H9 (cell line): ENCODE data around the gene LRFN2. TPM values are rescaled to one million over a fixed set of nuclear protein-coding genes. Genes with fewer than 3 reads are reported as not detected.
A peak's percentile ranks its signal among the peaks of the same experiment; 100 is the strongest.

Experiments used
- DNase-seq: peaks from one replicate; pipeline ENCODE4 v3.0.0-alpha.2; 2017
- H2AFZ ChIP-seq: one replicate; pipeline ENCODE4 v1.6.1; 2013; ENCODE audit warnings: mild to moderate bottlenecking, low read length, control low read depth, moderate library complexity
- H2AK5ac ChIP-seq: 2 replicates; pipeline ENCODE4 v1.6.1; 2013; ENCODE audit warnings: low read length, control low read depth, mixed read lengths; ENCODE audit not compliant: insufficient read length
- H2BK120ac ChIP-seq: one replicate; pipeline ENCODE4 v1.6.1; 2013; ENCODE audit warnings: low read depth, mild to moderate bottlenecking, low read length, control low read depth, inconsistent platforms; ENCODE audit not compliant: poor library complexity, severe bottlenecking
- H2BK12ac ChIP-seq: 2 replicates; pipeline ENCODE4 v1.6.1; 2013; ENCODE audit warnings: low read length, control low read depth, mixed read lengths, low read depth; ENCODE audit not compliant: insufficient read length
- H2BK15ac ChIP-seq: 2 replicates; pipeline ENCODE4 v1.6.1; 2013; ENCODE audit warnings: low read depth, low read length, control low read depth
- H2BK20ac ChIP-seq: one replicate; pipeline ENCODE4 v1.6.1; 2013; ENCODE audit warnings: low read depth, mild to moderate bottlenecking, low read length, control low read depth, inconsistent platforms; ENCODE audit not compliant: poor library complexity, severe bottlenecking
- H2BK5ac ChIP-seq: 2 replicates; pipeline ENCODE4 v1.6.1; 2013; ENCODE audit warnings: low read length, control low read depth, mixed read lengths; ENCODE audit not compliant: insufficient read length
- H3K14ac ChIP-seq: 2 replicates; pipeline ENCODE4 v1.6.1; 2013; ENCODE audit warnings: low read length, control low read depth; ENCODE audit not compliant: insufficient read depth
- H3K18ac ChIP-seq: 2 replicates; pipeline ENCODE4 v1.6.1; 2013; ENCODE audit warnings: low read depth, mild to moderate bottlenecking, mixed read lengths, low read length, control low read depth; ENCODE audit not compliant: insufficient read length
- H3K23ac ChIP-seq: 2 replicates; pipeline ENCODE4 v1.6.1; 2013; ENCODE audit warnings: low read length, control low read depth, mixed read lengths, low read depth; ENCODE audit not compliant: insufficient read length
- H3K23me2 ChIP-seq: 2 replicates; pipeline ENCODE4 v1.6.1; 2013; ENCODE audit warnings: low read depth, mild to moderate bottlenecking, mixed read lengths, low read length, control low read depth; ENCODE audit not compliant: insufficient read length, poor library complexity, severe bottlenecking
- H3K27ac ChIP-seq: 2 replicates; pipeline ENCODE4 v1.5.1; 2013; ENCODE audit warnings: low read length, control low read depth, mixed read lengths, low read depth; ENCODE audit not compliant: insufficient read length
- H3K27me3 ChIP-seq: 2 replicates; pipeline ENCODE4 v1.6.1; 2013; ENCODE audit warnings: low read length, control low read depth, inconsistent platforms; ENCODE audit not compliant: insufficient read depth
- H3K4ac ChIP-seq: 2 replicates; pipeline ENCODE4 v1.6.1; 2013; ENCODE audit warnings: low read depth, mild to moderate bottlenecking, control low read depth, inconsistent platforms, low read length, moderate library complexity
- H3K4me1 ChIP-seq: 2 replicates; pipeline ENCODE4 v1.6.1; 2013; ENCODE audit warnings: low read length, control low read depth, inconsistent platforms; ENCODE audit not compliant: insufficient read depth
- H3K4me2 ChIP-seq: 2 replicates; pipeline ENCODE4 v1.6.1; 2013; ENCODE audit warnings: low read length, control low read depth, mixed read lengths; ENCODE audit not compliant: insufficient read length, insufficient read depth
- H3K56ac ChIP-seq: 2 replicates; pipeline ENCODE4 v1.6.1; 2013; ENCODE audit warnings: low read depth, mild to moderate bottlenecking, mixed read lengths, low read length, control low read depth; ENCODE audit not compliant: insufficient read length
- H3K79me1 ChIP-seq: 2 replicates; pipeline ENCODE4 v1.6.1; 2013; ENCODE audit warnings: low read depth, mild to moderate bottlenecking, moderate library complexity, low read length, control low read depth, inconsistent platforms; ENCODE audit not compliant: insufficient read depth, poor library complexity, severe bottlenecking
- H3K79me2 ChIP-seq: 2 replicates; pipeline ENCODE4 v1.6.1; 2013; ENCODE audit warnings: low read length, control low read depth, inconsistent platforms; ENCODE audit not compliant: insufficient read depth
- H3K9ac ChIP-seq: 2 replicates; pipeline ENCODE4 v1.6.1; 2013; ENCODE audit warnings: low read length, control low read depth, mixed read lengths; ENCODE audit not compliant: insufficient read length; ENCODE audit errors: extremely low read depth
- H3K9me3 ChIP-seq: one replicate; pipeline ENCODE4 v1.6.1; 2013; ENCODE audit warnings: low read depth, low read length, inconsistent platforms; ENCODE audit not compliant: control insufficient read depth
- H3T11ph ChIP-seq: one replicate; pipeline ENCODE4 v1.6.1; 2013; ENCODE audit warnings: mild to moderate bottlenecking, low read length, control low read depth, inconsistent platforms
- H4K20me1 ChIP-seq: one replicate; pipeline ENCODE4 v1.6.1; 2013; ENCODE audit not compliant: control insufficient read depth, insufficient read length, insufficient read depth
- H4K5ac ChIP-seq: 2 replicates; pipeline ENCODE4 v1.6.1; 2013; ENCODE audit warnings: low read depth, mild to moderate bottlenecking, mixed read lengths, low read length, control low read depth; ENCODE audit not compliant: insufficient read length
- H4K8ac ChIP-seq: replicated peaks from 2 replicates; pipeline ENCODE4 v1.6.1; 2013; ENCODE audit warnings: low read length, control low read depth, mixed read lengths, low read depth; ENCODE audit not compliant: insufficient read length
- H4K91ac ChIP-seq: 2 replicates; pipeline ENCODE4 v1.6.1; 2013; ENCODE audit warnings: low read depth, mild to moderate bottlenecking, moderate library complexity, mixed read lengths, low read length, control low read depth; ENCODE audit not compliant: insufficient read length
- H3K27ac Mint-ChIP-seq, 3 experiments: 2 replicates in 2 of 3; 3 replicates in 1 of 3; pipeline ENCODE4 v1.8.0; 2020 to 2021; ENCODE audit warnings: mixed read lengths in 3 of 3, mild to moderate bottlenecking in 1 of 3, moderate library complexity in 1 of 3
- H3K27me3 Mint-ChIP-seq: 2 replicates; pipeline ENCODE4 v1.8.0; 2021; ENCODE audit warnings: low read depth, mild to moderate bottlenecking, moderate library complexity, mixed read lengths
- H3K36me3 Mint-ChIP-seq, 3 experiments: 2 replicates in 2 of 3; 3 replicates in 1 of 3; pipeline ENCODE4 v1.8.0; 2020 to 2021; ENCODE audit warnings: low read depth in 3 of 3, mixed read lengths in 3 of 3; ENCODE audit not compliant: insufficient read depth in 1 of 3
- H3K4me1 Mint-ChIP-seq, 2 experiments: 2 replicates each; pipeline ENCODE4 v1.8.0; 2020; ENCODE audit warnings: mixed read lengths in 2 of 2
- H3K4me3 Mint-ChIP-seq, 2 experiments: 2 replicates in 1 of 2; 3 replicates in 1 of 2; pipeline ENCODE4 v1.8.0; 2020 to 2021; ENCODE audit warnings: mild to moderate bottlenecking in 2 of 2, mixed read lengths in 2 of 2, moderate library complexity in 1 of 2
- H3K9me3 Mint-ChIP-seq, 2 experiments: 2 replicates in 1 of 2; 3 replicates in 1 of 2; pipeline ENCODE4 v1.8.0; 2020; ENCODE audit warnings: mild to moderate bottlenecking in 2 of 2, mixed read lengths in 2 of 2, moderate library complexity in 1 of 2
- WGBS: extraction: QIAGEN DNeasy Blood & Tissue Kit; methylation state at CpG from one replicate; pipeline ENCODE4 v1.1.7; 2013; ENCODE audit warnings: missing lambda C conversion rate, low lambda C conversion rate, mixed read lengths; ENCODE audit not compliant: insufficient read length; ENCODE audit errors: extremely low coverage; 5-methylcytosine and 5-hydroxymethylcytosine counted together
- total RNA-seq: library from RNA; stranded (reverse); gene quantifications from 2 replicates; pipeline ENCODE4 v1.2.1, GENCODE V29; 2021
- TF ChIP-seq, protein P1 (sequence below): fragments of 200-600 bp; sonication (generic); conservative IDR thresholded peaks from 3 replicates; pipeline ENCODE4 v1.8.0; 2021; ENCODE audit warnings: antibody characterized with exemption, mild to moderate bottlenecking

Gene LRFN2
- total RNA-seq, 1 experiment from 2014 or later: 0.11 TPM

DNA sequence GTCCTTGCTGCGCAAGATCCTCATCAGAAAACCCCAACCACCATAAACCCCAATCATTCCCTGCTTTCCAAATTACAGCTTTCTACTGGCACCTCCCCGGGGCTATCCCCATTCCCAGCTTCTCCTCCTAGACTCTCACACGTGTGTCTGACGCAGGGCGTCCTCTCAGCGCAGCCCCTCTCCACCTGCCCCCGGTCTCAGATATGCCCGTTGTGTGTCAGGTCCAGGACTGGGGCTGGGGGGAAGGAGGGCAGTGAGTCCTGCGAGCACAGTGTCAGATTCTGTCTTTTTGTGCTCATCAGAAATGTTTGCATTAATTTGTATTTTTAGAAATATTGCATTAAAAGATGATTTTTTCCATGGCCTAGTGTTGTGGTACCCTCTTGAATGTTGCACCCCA, 48.6 kb downstream of the LRFN2 start:
- no peak overlapping the region for H3K18ac ChIP-seq
- no peak overlapping the region for H4K8ac ChIP-seq
- WGBS: no CpG with 5 or more reads among the region's 9 CpGs
- TF ChIP-seq, protein P1, sequence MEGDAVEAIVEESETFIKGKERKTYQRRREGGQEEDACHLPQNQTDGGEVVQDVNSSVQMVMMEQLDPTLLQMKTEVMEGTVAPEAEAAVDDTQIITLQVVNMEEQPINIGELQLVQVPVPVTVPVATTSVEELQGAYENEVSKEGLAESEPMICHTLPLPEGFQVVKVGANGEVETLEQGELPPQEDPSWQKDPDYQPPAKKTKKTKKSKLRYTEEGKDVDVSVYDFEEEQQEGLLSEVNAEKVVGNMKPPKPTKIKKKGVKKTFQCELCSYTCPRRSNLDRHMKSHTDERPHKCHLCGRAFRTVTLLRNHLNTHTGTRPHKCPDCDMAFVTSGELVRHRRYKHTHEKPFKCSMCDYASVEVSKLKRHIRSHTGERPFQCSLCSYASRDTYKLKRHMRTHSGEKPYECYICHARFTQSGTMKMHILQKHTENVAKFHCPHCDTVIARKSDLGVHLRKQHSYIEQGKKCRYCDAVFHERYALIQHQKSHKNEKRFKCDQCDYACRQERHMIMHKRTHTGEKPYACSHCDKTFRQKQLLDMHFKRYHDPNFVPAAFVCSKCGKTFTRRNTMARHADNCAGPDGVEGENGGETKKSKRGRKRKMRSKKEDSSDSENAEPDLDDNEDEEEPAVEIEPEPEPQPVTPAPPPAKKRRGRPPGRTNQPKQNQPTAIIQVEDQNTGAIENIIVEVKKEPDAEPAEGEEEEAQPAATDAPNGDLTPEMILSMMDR: no peak
- no peak overlapping the region for H3K9ac ChIP-seq
- no peak for DNase-seq
- no peak overlapping the region for H4K5ac ChIP-seq
- H3K9me3 ChIP-seq: no peaks in the 10 kb centered on the region
- H3K79me1 ChIP-seq: no peaks in the 10 kb centered on the region
- no peak overlapping the region for H3K56ac ChIP-seq
- H2BK20ac ChIP-seq: no peak overlapping the region
- H3K79me2 ChIP-seq: no peaks in the 10 kb centered on the region
- no peak overlapping the region for H3T11ph ChIP-seq
- no peak overlapping the region for H2BK120ac ChIP-seq
- no peaks in the 10 kb centered on the region for H4K20me1 ChIP-seq
- no peaks in the 10 kb centered on the region for H3K9me3 Mint-ChIP-seq
- H3K27me3 Mint-ChIP-seq: peaks cover 6% of the 10 kb centered on the region
- H3K27me3 ChIP-seq: no peaks in the 10 kb centered on the region
- H3K23me2 ChIP-seq: no peaks in the 10 kb centered on the region
- H3K4me3 Mint-ChIP-seq: peak overlapping the region in 1 of 2 experiments; percentile 19; a peak in 2 of 5 replicates
- no peak overlapping the region; the same call in 1 of the 2 replicates for H3K14ac ChIP-seq
- H2AFZ ChIP-seq: no peak overlapping the region
- no peak overlapping the region for H3K4ac ChIP-seq
- no peak overlapping the region for H3K27ac Mint-ChIP-seq
- H3K4me2 ChIP-seq: no peak overlapping the region
- no peak overlapping the region for H2AK5ac ChIP-seq
- H3K4me1 Mint-ChIP-seq: peaks cover 34 to 54% of the 10 kb centered on the region in 2 experiments
- H2BK12ac ChIP-seq: no peak overlapping the region
- no peak overlapping the region for H3K23ac ChIP-seq
- no peaks in the 10 kb centered on the region; the same call in 1 of the 2 replicates for H3K4me1 ChIP-seq
- H2BK15ac ChIP-seq: no peak overlapping the region
- H2BK5ac ChIP-seq: no peak overlapping the region
- H4K91ac ChIP-seq: no peak overlapping the region
- H3K36me3 Mint-ChIP-seq: no peaks in the 10 kb centered on the region
- no peak overlapping the region for H3K27ac ChIP-seq
